B cell (primary cell): ENCODE measurements around the gene RECK. TPM values are rescaled to one million over a fixed set of nuclear protein-coding genes. Genes with fewer than 3 reads are reported as not detected.

Experiments used
- ATAC-seq: fragments of 200-7000 bp; cut with Tn5 transposase; one replicate; pipeline ENCODE4 v1.10.0; 2021; ENCODE audit warnings: low read depth, mild to moderate bottlenecking, moderate number of reproducible peaks, moderate library complexity
- CTCF ChIA-PET: fragments of 350-600 bp; sonication (Branson Sonifier 250); formaldehyde crosslinking; loops from one replicate; lab custom pipeline; 2021; ENCODE audit warnings: antibody characterized with exemption, inconsistent platforms; lab: Charles Lee
- POLR2A ChIA-PET: fragments of 350-600 bp; sonication (Branson Sonifier 250); formaldehyde crosslinking; loops from one replicate; lab custom pipeline; 2021; ENCODE audit warnings: antibody characterized with exemption; lab: Charles Lee
- DNase-seq: peaks from one replicate; pipeline ENCODE4 v3.0.0; 2013
- H2AFZ ChIP-seq: 2 replicates; pipeline ENCODE4 v1.6.1; 2012; ENCODE audit warnings: mild to moderate bottlenecking, low read depth, low read length; ENCODE audit not compliant: insufficient read depth, poor library complexity, severe bottlenecking
- H3K27ac ChIP-seq, 2 donors: 1 replicate in 1 of 2; 2 replicates in 1 of 2; pipeline ENCODE4 v1.5.1; 2012 to 2013; ENCODE audit warnings: low read length in 2 of 2, mild to moderate bottlenecking in 2 of 2, moderate library complexity in 1 of 2
- H3K27me3 ChIP-seq, 4 experiments: fragments of 200-600 bp in 1 of 4; sonication (generic) in 1 of 4; replicated peaks in 1 of 4; 1 replicate in 2 of 4; 2 replicates in 2 of 4; pipeline versions ENCODE4 v1.6.1 to v1.7.0; 2013 to 2016; ENCODE audit warnings: low read length in 3 of 4, mild to moderate bottlenecking in 2 of 4, mixed read lengths in 1 of 4, moderate library complexity in 1 of 4; ENCODE audit not compliant: insufficient read depth in 4 of 4, control insufficient read depth in 3 of 4; ENCODE audit errors: control extremely low read depth in 1 of 4
- H3K36me3 ChIP-seq, 2 experiments: replicated peaks in 1 of 2; 1 replicate in 1 of 2; 2 replicates in 1 of 2; pipeline versions ENCODE4 v1.6.1 to v1.7.1; 2013; ENCODE audit warnings: low read length in 1 of 2; ENCODE audit not compliant: insufficient read depth in 2 of 2, control insufficient read depth in 1 of 2; ENCODE audit errors: control extremely low read depth in 1 of 2, extremely low read depth in 1 of 2
- H3K4me1 ChIP-seq, 2 donors: fragments of 200-600 bp in 1 of 2; sonication (generic) in 1 of 2; 1 replicate in 1 of 2; 2 replicates in 1 of 2; pipeline versions ENCODE4 v1.5.1 to v1.6.1; 2013 to 2017; ENCODE audit warnings: low read length in 2 of 2; ENCODE audit not compliant: control insufficient read depth in 2 of 2, insufficient read depth in 2 of 2
- H3K4me2 ChIP-seq: replicated peaks from 2 replicates; pipeline ENCODE3; 2012; ENCODE audit warnings: mild to moderate bottlenecking, low read depth, low read length; ENCODE audit not compliant: poor library complexity, severe bottlenecking
- H3K4me3 ChIP-seq, 5 experiments: fragments of 200-600 bp in 1 of 5; sonication (generic) in 1 of 5; 1 replicate in 3 of 5; 2 replicates in 2 of 5; pipeline versions ENCODE4 v1.5.1 to v1.7.0; 2011 to 2016; ENCODE audit warnings: low read length in 4 of 5, mild to moderate bottlenecking in 4 of 5, low read depth in 2 of 5, control low read depth in 1 of 5, moderate library complexity in 1 of 5; ENCODE audit not compliant: insufficient read depth in 1 of 5; ENCODE audit errors: control extremely low read depth in 1 of 5, extremely low read depth in 1 of 5
- H3K79me2 ChIP-seq: fragments of 200-600 bp; sonication (generic); one replicate; pipeline ENCODE4 v1.6.0; 2016; ENCODE audit warnings: low read length; ENCODE audit not compliant: control insufficient read depth, insufficient read depth
- H3K9ac ChIP-seq: fragments of 200-600 bp; sonication (generic); 2 replicates; pipeline ENCODE4 v1.6.1; 2017; ENCODE audit warnings: mild to moderate bottlenecking, low read length, moderate library complexity
- H3K9me3 ChIP-seq, 3 donors: one replicate each; pipeline versions ENCODE4 v1.6.1 to v1.7.1; 2013; ENCODE audit warnings: low read length in 2 of 3; ENCODE audit not compliant: control insufficient read depth in 2 of 3, insufficient read depth in 1 of 3; ENCODE audit errors: control extremely low read depth in 1 of 3
- H4K20me1 ChIP-seq: 2 replicates; pipeline ENCODE4 v1.6.0; 2012; ENCODE audit warnings: mild to moderate bottlenecking, low read length; ENCODE audit not compliant: insufficient read depth, control insufficient read depth, poor library complexity, severe bottlenecking
- H3K27ac Mint-ChIP-seq: one replicate; pipeline ENCODE4 v1.8.0; 2021; ENCODE audit warnings: mixed read lengths
- H3K27me3 Mint-ChIP-seq: one replicate; pipeline ENCODE4 v1.8.0; 2021; ENCODE audit warnings: mixed read lengths
- H3K4me1 Mint-ChIP-seq: one replicate; pipeline ENCODE4 v1.8.0; 2021; ENCODE audit warnings: mixed read lengths
- H3K4me3 Mint-ChIP-seq: one replicate; pipeline ENCODE4 v1.8.0; 2021; ENCODE audit warnings: mixed read lengths
- H3K9me3 Mint-ChIP-seq: one replicate; pipeline ENCODE4 v1.8.0; 2022; ENCODE audit warnings: mixed read lengths; ENCODE audit not compliant: insufficient read depth
- EZH2 ChIP-seq: IDR thresholded peaks from 2 replicates; pipeline ENCODE4 v1.6.1; 2012; ENCODE audit warnings: borderline replicate concordance, low read depth, mild to moderate bottlenecking, moderate library complexity, low read length; ENCODE audit not compliant: insufficient read depth, poor library complexity, severe bottlenecking
- WGBS: methylation state at CpG from one replicate; pipeline ENCODE4 v1.1.5; 2013; ENCODE audit warnings: missing lambda C conversion rate; ENCODE audit not compliant: insufficient coverage; 5-methylcytosine and 5-hydroxymethylcytosine counted together
- intact Hi-C: fragments of 100-400 bp; cut with micrococcal nuclease; formaldehyde crosslinking; loops from one replicate; pipeline ENCODE4 v1.10.0; 2022
- polyA plus RNA-seq: library from polyadenylated mRNA; depleted of rRNA; stranded (reverse); fragments of >200 nt; gene quantifications from 2 replicates; pipeline ENCODE4 v1.2.3, GENCODE V29; 2012
- total RNA-seq, 2 donors: library from RNA; stranded (reverse); fragments of 120-200 nt in 1 of 2; gene quantifications; 1 replicate in 1 of 2; 2 replicates in 1 of 2; pipeline versions ENCODE4 v1.2.3 to v1.2.4, GENCODE V29; 2013 to 2022
- TF ChIP-seq, protein P1 (sequence below): fragments of 200-600 bp; IDR thresholded peaks from one replicate; pipeline ENCODE4 v1.8.0; 2022; ENCODE audit warnings: antibody characterized with exemption, mild to moderate bottlenecking

RECK gene
- total and polyA plus RNA-seq, 2 donors (not counting 1 experiment from before 2014, with no cell fraction given), result 5.6 to 7.7 TPM

DNA sequence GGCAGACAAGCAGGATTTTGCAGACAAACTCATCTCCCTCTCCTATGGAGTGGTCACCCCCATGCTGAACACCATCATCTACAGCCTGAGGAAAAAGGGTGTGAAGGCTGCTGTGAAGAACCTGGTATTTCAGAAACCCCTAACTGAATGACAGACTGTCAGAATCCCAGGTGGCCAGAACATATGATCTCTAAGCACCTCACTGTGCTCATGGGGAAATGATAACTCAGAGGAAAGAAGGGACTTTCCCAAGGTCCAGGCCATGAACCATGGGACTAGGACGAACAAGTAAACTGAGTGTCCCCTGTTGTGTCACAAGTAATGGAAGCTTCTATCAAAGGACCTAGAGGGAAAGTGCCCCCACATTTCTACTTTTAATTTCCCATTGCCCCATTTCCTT, 14.7 kb upstream of the RECK start:
- H3K27me3 ChIP-seq, result no peaks in the 10 kb centered on the region
- ChIA-PET CTCF (interaction anchor here (1.4 to 4.8 kb wide), 8 partner anchors 8 to 232 kb away, joined by 5 to 56 read pairs (median 16); partner anchors contain the start of gene OR2S2), POLR2A (no interaction called here)
- H3K27ac ChIP-seq, result no peak overlapping the region
- no peaks in the 10 kb centered on the region for H4K20me1 ChIP-seq
- peaks cover 3% of the 10 kb centered on the region for H3K27me3 Mint-ChIP-seq
- intact Hi-C loops, result loop anchor here (2.0 kb wide), 1 partner anchor 13 kb away; no protein-coding TSS in a partner anchor
- H3K27ac Mint-ChIP-seq, result no peak overlapping the region
- H3K4me3 ChIP-seq, result no peak overlapping the region
- no peak overlapping the region for H3K4me3 Mint-ChIP-seq
- peak; percentile 14 for DNase-seq
- no peak overlapping the region for H3K9ac ChIP-seq
- TF ChIP-seq, protein P1, sequence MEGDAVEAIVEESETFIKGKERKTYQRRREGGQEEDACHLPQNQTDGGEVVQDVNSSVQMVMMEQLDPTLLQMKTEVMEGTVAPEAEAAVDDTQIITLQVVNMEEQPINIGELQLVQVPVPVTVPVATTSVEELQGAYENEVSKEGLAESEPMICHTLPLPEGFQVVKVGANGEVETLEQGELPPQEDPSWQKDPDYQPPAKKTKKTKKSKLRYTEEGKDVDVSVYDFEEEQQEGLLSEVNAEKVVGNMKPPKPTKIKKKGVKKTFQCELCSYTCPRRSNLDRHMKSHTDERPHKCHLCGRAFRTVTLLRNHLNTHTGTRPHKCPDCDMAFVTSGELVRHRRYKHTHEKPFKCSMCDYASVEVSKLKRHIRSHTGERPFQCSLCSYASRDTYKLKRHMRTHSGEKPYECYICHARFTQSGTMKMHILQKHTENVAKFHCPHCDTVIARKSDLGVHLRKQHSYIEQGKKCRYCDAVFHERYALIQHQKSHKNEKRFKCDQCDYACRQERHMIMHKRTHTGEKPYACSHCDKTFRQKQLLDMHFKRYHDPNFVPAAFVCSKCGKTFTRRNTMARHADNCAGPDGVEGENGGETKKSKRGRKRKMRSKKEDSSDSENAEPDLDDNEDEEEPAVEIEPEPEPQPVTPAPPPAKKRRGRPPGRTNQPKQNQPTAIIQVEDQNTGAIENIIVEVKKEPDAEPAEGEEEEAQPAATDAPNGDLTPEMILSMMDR, result no peak
- TF ChIP-seq EZH2, result no peak
- H3K4me1 ChIP-seq, result no peaks in the 10 kb centered on the region
- H2AFZ ChIP-seq, result no peak overlapping the region
- ATAC-seq, result no peak
- no peaks in the 10 kb centered on the region for H3K9me3 ChIP-seq
- no peaks in the 10 kb centered on the region for H3K4me1 Mint-ChIP-seq
- no peaks in the 10 kb centered on the region for H3K79me2 ChIP-seq
- H3K9me3 Mint-ChIP-seq, result no peaks in the 10 kb centered on the region
- H3K36me3 ChIP-seq, result no peaks in the 10 kb centered on the region
- no CpG with 5 or more reads among the region's 1 CpG for WGBS
- no peak overlapping the region for H3K4me2 ChIP-seq

DNA sequence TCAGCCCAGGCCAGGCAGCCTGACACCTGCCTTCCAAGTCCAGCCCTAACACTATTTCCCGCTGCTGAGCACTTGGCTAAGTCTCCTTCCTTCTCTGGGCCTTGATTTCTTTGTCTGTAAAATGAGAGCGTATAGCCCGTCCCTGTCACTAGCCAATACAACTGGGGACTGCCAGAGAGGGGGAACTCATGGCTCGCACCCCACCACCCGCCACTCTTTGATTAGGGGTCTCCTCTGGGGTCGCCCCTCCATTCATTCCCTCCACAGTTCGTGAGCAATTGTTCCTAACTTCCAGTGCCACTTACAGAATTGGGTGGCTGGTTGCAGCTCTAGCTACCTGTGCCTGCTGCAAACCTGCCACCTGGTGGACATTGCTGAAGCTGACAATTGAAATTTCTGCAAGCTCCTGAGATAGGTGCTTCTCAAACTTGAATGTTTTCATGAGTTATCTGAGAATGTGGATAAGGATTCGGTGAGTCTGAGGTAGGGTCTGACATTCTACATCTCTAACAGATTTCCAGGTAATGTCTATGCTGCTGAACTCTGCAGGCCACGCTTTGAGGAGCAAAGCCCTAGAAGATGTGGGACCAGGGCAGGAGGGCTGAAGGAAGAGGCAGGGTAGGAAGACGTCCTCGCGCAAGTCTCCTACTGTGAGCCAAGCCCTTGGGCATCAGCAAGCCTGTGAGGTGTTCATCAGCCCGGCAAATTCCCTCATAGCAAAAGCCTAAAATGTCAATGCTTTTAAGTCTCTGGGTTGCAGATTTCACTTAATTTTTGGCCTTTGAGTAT, 13.3 kb upstream of the RECK start:
- 53% methylated on average over 12 of the region's 13 CpGs for WGBS
- POLR2A ChIA-PET, result no interaction called here
- H3K4me2 ChIP-seq, result no peak overlapping the region

More for the DNA sequence above, 13.3 kb upstream of the RECK start:
- intact Hi-C loops, result loop anchor here (1.0 to 2.0 kb wide), 2 partner anchors 15 to 120 kb away; no protein-coding TSS in a partner anchor
- DNase-seq (peak; percentile 78), ATAC-seq (peak; percentile 69)
- Histone ChIP-seq H3K27me3 (no peaks in the 10 kb centered on the region), H3K27ac (no peak overlapping the region), H3K4me1 (no peaks in the 10 kb centered on the region), H4K20me1 (no peaks in the 10 kb centered on the region), H3K9me3 (no peaks in the 10 kb centered on the region), H2AFZ (no peak overlapping the region), H3K79me2 (no peaks in the 10 kb centered on the region), H3K4me3 (no peak overlapping the region), H3K9ac (no peak overlapping the region), H3K36me3 (no peaks in the 10 kb centered on the region)
- no peaks in the 10 kb centered on the region for H3K27me3 Mint-ChIP-seq
- CTCF ChIA-PET, result interaction anchor here (0.6 to 4.8 kb wide), 35 partner anchors 8 to 551 kb away, joined by 3 to 56 read pairs (median 5); partner anchors contain the start of genes OR2S2 and RECK
- no peak overlapping the region for H3K27ac Mint-ChIP-seq
- H3K9me3 Mint-ChIP-seq, result no peaks in the 10 kb centered on the region
- H3K4me1 Mint-ChIP-seq, result no peaks in the 10 kb centered on the region
- TF ChIP-seq, protein P1, result peak; percentile 88
- no peak for TF ChIP-seq EZH2
- H3K4me3 Mint-ChIP-seq, result no peak overlapping the region
